GM12878 (cell line): ENCODE results near the gene SPINT1. TPM values are rescaled to one million over a fixed set of nuclear protein-coding genes. Genes with fewer than 3 reads are reported as not detected.

ENCODE experiments used
- ATAC-seq: fragments of 200-7000 bp; cut with Tn5 transposase; 3 replicates; pipeline ENCODE4 v1.9.1; 2020; ENCODE audit warnings: mild to moderate bottlenecking, moderate library complexity
- BruUV-seq: library from RNA; stranded (reverse); fragments of 400-500 nt; replicated peaks from 2 replicates; lab custom pipeline; 2021; lab: Mats Ljungman, UMichigan
- CTCF ChIA-PET: fragments of 300-600 bp; sonication (Branson Sonifier 250); formaldehyde crosslinking; extraction: SDS; loops from one replicate; lab custom pipeline; 2021; ENCODE audit warnings: inconsistent platforms; lab: Yijun Ruan, JAX
- POLR2A ChIA-PET: fragments of 350-600 bp; formaldehyde crosslinking; extraction: SDS; loops from one replicate; lab custom pipeline; 2021; ENCODE audit warnings: inconsistent platforms; lab: Charles Lee
- RAD21 ChIA-PET: fragments of 300-600 bp; sonication (Branson Sonifier 250); formaldehyde crosslinking; loops from one replicate; lab custom pipeline; 2023; ENCODE audit warnings: antibody characterized with exemption; ENCODE audit not compliant: unreplicated experiment; lab: Charles Lee
- SMC1A ChIA-PET: fragments of 300-600 bp; sonication (Branson Sonifier 250); formaldehyde crosslinking; loops from one replicate; lab custom pipeline; 2023; ENCODE audit not compliant: unreplicated experiment, uncharacterized antibody; lab: Charles Lee
- DNase-seq: peaks from one replicate; pipeline ENCODE4 v3.0.0-alpha.2; 2011; ENCODE audit warnings: low read depth, low spot score
- FAIRE-seq: peaks from 3 replicates; lab custom pipeline; 2011; peaks lifted over from hg19 to GRCh38; lab: Jason Lieb, UNC
- H2AFZ ChIP-seq: 2 replicates; pipeline ENCODE4 v1.6.0; 2011; ENCODE audit warnings: low read depth, low read length, control low read depth; ENCODE audit not compliant: control insufficient read depth
- H3K27ac ChIP-seq: 2 replicates; pipeline ENCODE4 v1.5.1; 2011; ENCODE audit warnings: control low read depth; ENCODE audit not compliant: control insufficient read depth, insufficient read depth
- H3K27me3 ChIP-seq, 2 experiments: replicated peaks in 1 of 2; 2 replicates each; pipeline versions ENCODE4 v1.6.0 to v1.6.1; 2011; ENCODE audit warnings: low read length in 1 of 2; ENCODE audit not compliant: control insufficient read depth in 2 of 2, insufficient read depth in 2 of 2
- H3K36me3 ChIP-seq, 2 experiments: 2 replicates each; pipeline ENCODE4 v1.5.1; 2011; ENCODE audit warnings: low read length in 1 of 2; ENCODE audit not compliant: control insufficient read depth in 2 of 2, insufficient read depth in 2 of 2
- H3K4me1 ChIP-seq: 2 replicates; pipeline ENCODE4 v1.6.1; 2011; ENCODE audit warnings: mild to moderate bottlenecking, low read length, moderate library complexity, mixed read lengths; ENCODE audit not compliant: control insufficient read depth, insufficient read depth
- H3K4me2 ChIP-seq: 2 replicates; pipeline ENCODE4 v1.6.0; 2011; ENCODE audit warnings: control low read depth; ENCODE audit not compliant: control insufficient read depth, insufficient read depth
- H3K4me3 ChIP-seq: fragments of 200-600 bp; sonication (generic); 2 replicates; pipeline ENCODE4 v1.5.1; 2016
- H3K79me2 ChIP-seq: 2 replicates; pipeline ENCODE4 v1.6.0; 2011; ENCODE audit warnings: low read length; ENCODE audit not compliant: control insufficient read depth, insufficient read depth
- H3K9ac ChIP-seq: 2 replicates; pipeline ENCODE4 v1.8.0; 2011; ENCODE audit warnings: low read length, control low read depth, mixed read lengths; ENCODE audit not compliant: control insufficient read depth, insufficient read depth
- H3K9me3 ChIP-seq: replicated peaks from 3 replicates; pipeline ENCODE4 v1.5.1; 2011; ENCODE audit warnings: mild to moderate bottlenecking, low read length; ENCODE audit not compliant: control insufficient read depth, insufficient read depth
- H4K20me1 ChIP-seq: 2 replicates; pipeline ENCODE4 v1.6.0; 2011; ENCODE audit not compliant: control insufficient read depth, insufficient read depth
- ATF3 ChIP-seq: IDR thresholded peaks from 2 replicates; pipeline ENCODE4 v1.6.1; 2011; ENCODE audit warnings: low read depth, mild to moderate bottlenecking, low read length, moderate library complexity, borderline replicate concordance; ENCODE audit errors: extremely low read depth
- BMI1 ChIP-seq: fragments of 450-650 bp; IDR thresholded peaks from 2 replicates; pipeline ENCODE4 v1.6.1; 2016; ENCODE audit warnings: mild to moderate bottlenecking, moderate library complexity, borderline replicate concordance
- CHD4 ChIP-seq: fragments of 200-600 bp; sonication (generic); IDR thresholded peaks from 2 replicates; pipeline ENCODE4 v1.6.1; 2016; ENCODE audit warnings: mild to moderate bottlenecking
- E4F1 ChIP-seq: fragments of 450-650 bp; IDR thresholded peaks from 2 replicates; pipeline ENCODE4 v1.6.1; 2018; ENCODE audit warnings: borderline replicate concordance, mild to moderate bottlenecking; ENCODE audit not compliant: partially characterized antibody
- ETV6 ChIP-seq, 2 experiments: fragments of 450-650 bp in 1 of 2; IDR thresholded peaks in 1 of 2; conservative IDR thresholded peaks in 1 of 2; 2 replicates each; pipeline ENCODE4 v1.6.1; 2014; ENCODE audit warnings: antibody characterized with exemption in 1 of 2, borderline replicate concordance in 1 of 2, low read depth in 1 of 2, mild to moderate bottlenecking in 1 of 2, moderate library complexity in 1 of 2
- HDAC2 ChIP-seq: fragments of 200-600 bp; sonication (generic); IDR thresholded peaks from 2 replicates; pipeline ENCODE4 v1.6.1; 2017
- IRF4 ChIP-seq: IDR thresholded peaks from 2 replicates; pipeline ENCODE4 v1.6.1; 2011; ENCODE audit warnings: low read depth, low read length
- JUND ChIP-seq: IDR thresholded peaks from 2 replicates; pipeline ENCODE4 v1.6.1; 2012; ENCODE audit warnings: low read depth, mild to moderate bottlenecking, low read length, improper control_type of control experiment, moderate library complexity
- NFYA ChIP-seq: IDR thresholded peaks from 2 replicates; pipeline ENCODE4 v1.6.1; 2011; ENCODE audit warnings: low read depth, mild to moderate bottlenecking, low read length, improper control_type of control experiment, borderline replicate concordance
- NFYB ChIP-seq: IDR thresholded peaks from 2 replicates; pipeline ENCODE4 v1.6.1; 2011; ENCODE audit warnings: low read depth, mild to moderate bottlenecking, low read length, improper control_type of control experiment, moderate library complexity; ENCODE audit not compliant: insufficient read depth
- PAX5 ChIP-seq: IDR thresholded peaks from 2 replicates; pipeline ENCODE4 v1.6.1; 2011; ENCODE audit warnings: low read depth, low read length, borderline replicate concordance
- SIN3A ChIP-seq: IDR thresholded peaks from 2 replicates; pipeline ENCODE4 v1.6.1; 2012; ENCODE audit warnings: low read depth, low read length, improper control_type of control experiment
- SP1 ChIP-seq: IDR thresholded peaks from one replicate; pipeline ENCODE4 v1.6.1; 2011; ENCODE audit warnings: low read depth, low read length
- WRNIP1 ChIP-seq: IDR thresholded peaks from 2 replicates; pipeline ENCODE4 v1.6.1; 2011; ENCODE audit warnings: low read depth, low read length, improper control_type of control experiment, borderline replicate concordance
- ZBED1 ChIP-seq: IDR thresholded peaks from 2 replicates; pipeline ENCODE4 v1.6.1; 2016; ENCODE audit warnings: borderline replicate concordance
- ZNF207 ChIP-seq: fragments of 450-650 bp; IDR thresholded peaks from 2 replicates; pipeline ENCODE4 v1.6.1; 2014; ENCODE audit warnings: antibody characterized with exemption, mild to moderate bottlenecking, borderline replicate concordance
- ZNF384 ChIP-seq: IDR thresholded peaks from 2 replicates; pipeline ENCODE4 v1.6.1; 2012; ENCODE audit warnings: low read depth, mild to moderate bottlenecking, low read length, improper control_type of control experiment, borderline replicate concordance
- WGBS: methylation state at CpG from one replicate; pipeline ENCODE4 v1.1.6; 2016; ENCODE audit warnings: low lambda C conversion rate; ENCODE audit not compliant: insufficient replicate concordance, insufficient coverage; ENCODE audit errors: missing lambda C conversion rate; 5-methylcytosine and 5-hydroxymethylcytosine counted together
- in situ Hi-C: fragments of 300-500 bp; cut with MboI; formaldehyde crosslinking; loops from 9 replicates; pipeline ENCODE4 v1.14.3; 2018; ENCODE audit warnings: mixed read lengths
- intact Hi-C: fragments of 100-400 bp; cut with micrococcal nuclease; formaldehyde crosslinking; loops from one replicate; pipeline ENCODE4 v1.14.2; 2022; ENCODE audit not compliant: unreplicated experiment
- polyA plus RNA-seq, 11 experiments: library from polyadenylated mRNA; depleted of rRNA in 4 of 11; unstranded in 6 of 11; stranded (reverse) in 5 of 11; fragments of >200 nt; fragmentation: Nextera tagmentation in 4 of 11; fragmentation: Illumina TruSeq in 1 of 11; extraction: Ambion mirVana in 4 of 11; extraction: Trizol in 1 of 11; gene quantifications; 1 replicate in 1 of 11; 2 replicates in 10 of 11; pipeline versions ENCODE4 v1.2.1 to v1.2.3, GENCODE V29; 2011 to 2016; ENCODE audit warnings: inconsistent platforms in 2 of 11, missing spikeins in 2 of 11, low read depth in 1 of 11
- total RNA-seq, 4 experiments: library from RNA; depleted of rRNA in 3 of 4; stranded (reverse); fragments of >200 nt in 3 of 4; fragmentation: Illumina TruSeq in 1 of 4; extraction: Trizol in 1 of 4; gene quantifications; 2 replicates each; pipeline versions ENCODE4 v1.2.1 to v1.2.3, GENCODE V29; 2013 to 2021

Gene SPINT1
- total and polyA plus RNA-seq, 10 of the 15 experiments (the other 5 are each of a cell fraction or from before 2014, with no cell fraction given), result 3.5 to 28.6 (median 10.2) TPM

GRCh38 chr15:40871749-40872617 is 28.1 kb downstream of the SPINT1 start:
- Histone ChIP-seq H4K20me1 (no peaks in the 10 kb centered on the region), H3K27ac (peak overlapping the region; percentile 78), H3K4me3 (peak overlapping the region; percentile 65), H3K4me2 (peak overlapping the region; percentile 89), H3K4me1 (peaks cover 30% of the 10 kb centered on the region), H3K9ac (peak overlapping the region; percentile 65), H3K9me3 (no peaks in the 10 kb centered on the region), H3K27me3 (no peaks in the 10 kb centered on the region), H2AFZ (peak overlapping the region; percentile 43; the same call in 1 of the 2 replicates), H3K79me2 (peaks cover 5% of the 10 kb centered on the region), H3K36me3 (no peaks in the 10 kb centered on the region)
- in situ Hi-C loops (no loop called here), intact Hi-C loops (loop anchor here (2.0 to 10.0 kb wide), 3 partner anchors 13 to 277 kb away; partner anchors contain the start of genes KNL1 and VPS18)
- ATAC-seq (peak; percentile 65), FAIRE-seq (peak; percentile 56), DNase-seq (peak; percentile 76)
- RAD21 ChIA-PET, result interaction anchor here (1.0 to 14.2 kb wide), 13 partner anchors 14 to 314 kb away, joined by 3 to 551 read pairs (median 5); partner anchors contain the start of genes C15orf62, RPUSD2, SPINT1 and VPS18
- POLR2A ChIA-PET, result interaction anchor here (0.6 to 9.5 kb wide), 18 partner anchors 9 to 324 kb away, joined by 3 to 220 read pairs (median 6); partner anchors contain the start of genes C15orf62, CCDC32, DNAJC17 and GCHFR
- BruUV-seq, result no TSS peak
- SMC1A ChIA-PET, result interaction anchor here (0.5 to 14.4 kb wide), 11 partner anchors 12 to 254 kb away, joined by 3 to 454 read pairs (median 5); partner anchors contain the start of genes DNAJC17, SPINT1, VPS18 and ZFYVE19
- WGBS, result 27% methylated on average over 13 of the region's 13 CpGs
- CTCF ChIA-PET, result interaction anchor here (0.5 to 6.0 kb wide), 9 partner anchors 23 to 282 kb away, joined by 3 to 57 read pairs (median 6); partner anchors contain the start of genes C15orf62, RAD51 and VPS18
- no peak for TF ChIP-seq E4F1
- peak; percentile 72; the same call in 1 of the 2 replicates for TF ChIP-seq IRF4
- TF ChIP-seq SIN3A, result no peak
- no peak for TF ChIP-seq ZNF384
- TF ChIP-seq BMI1, result no peak
- 0 out of 2 replicates have a peak, but pooled peaks have one; percentile 54 for TF ChIP-seq WRNIP1
- TF ChIP-seq ZNF207, result peak; percentile 10; the same call in 1 of the 2 replicates
- TF ChIP-seq PAX5, result peak; percentile 87; the same call in 1 of the 2 replicates
- no peak for TF ChIP-seq ETV6 (conservative IDR thresholded peaks at IDR 0.05 in 1 of 2, IDR thresholded peaks at IDR 0.05 in 1 of 2; ENCODE audit: borderline replicate concordance in 1 of 2, low read depth in 1 of 2)
- TF ChIP-seq JUND, result peak; percentile 85
- TF ChIP-seq HDAC2, result no peak
- TF ChIP-seq NFYB, result no peak
- peak; percentile 48; the same call in 1 of the 2 replicates for TF ChIP-seq ZBED1
- peak; percentile 71 for TF ChIP-seq SP1
- TF ChIP-seq NFYA, result no peak
- TF ChIP-seq ATF3, result no peak
- TF ChIP-seq CHD4, result no peak
